GM08714 (cell line): ENCODE results near the gene HP.

Experiments
- H3K4me3 ChIP-seq: fragments of 200-500 bp; sonication (Bioruptor generic); 2 replicates; pipeline ENCODE4 v1.5.1; 2014; ENCODE audit warnings: mild to moderate bottlenecking, low read length, inconsistent platforms
- ZNF274 ChIP-seq: IDR thresholded peaks from 2 replicates; pipeline ENCODE4 v1.6.1; 2012; ENCODE audit warnings: mild to moderate bottlenecking, low read depth, low read length

The HP gene

DNA sequence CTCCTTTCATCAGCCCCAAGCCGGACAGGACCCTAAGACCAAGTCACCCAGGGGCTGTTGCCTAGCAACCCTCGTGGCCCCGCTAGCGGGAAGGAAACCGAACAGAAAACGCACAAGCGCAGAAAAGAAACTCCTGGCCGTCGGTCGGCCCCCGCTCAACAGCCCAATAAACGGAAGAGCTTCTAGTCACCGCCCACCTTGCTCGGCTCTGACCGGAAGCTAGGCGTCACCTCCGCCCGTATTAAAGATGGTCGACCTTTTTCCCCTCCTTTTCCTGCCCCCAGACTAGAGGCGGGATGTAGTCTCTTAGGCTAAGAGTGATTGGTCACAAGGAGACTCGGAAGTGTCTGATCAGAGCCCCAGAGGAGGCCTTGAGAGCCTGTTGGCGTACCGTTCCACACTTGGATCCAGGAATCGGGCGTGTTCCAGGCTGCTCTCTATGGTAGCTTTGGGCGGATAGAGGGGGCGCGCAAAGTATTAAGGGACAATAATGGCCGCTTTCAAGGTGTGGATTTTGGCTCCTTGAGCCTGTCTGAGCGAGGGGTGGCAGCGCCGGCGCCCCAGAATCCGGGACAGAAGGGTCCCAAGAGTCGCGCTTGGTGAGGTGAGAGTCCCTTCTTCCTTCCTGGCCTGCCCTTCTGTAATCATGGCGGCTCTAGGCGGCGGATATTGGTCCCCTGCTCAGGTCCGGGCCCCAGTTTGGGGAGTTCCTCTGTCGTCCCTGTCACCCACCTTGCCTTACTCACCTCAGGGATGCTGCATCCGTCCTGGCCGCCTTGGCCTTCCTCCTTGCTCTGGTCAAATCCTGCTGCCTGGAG is 39.4 kb downstream of the HP start, which contains the start of the genes DHX38 and TXNL4B:
DHX38 (plus strand) TSS at position 400 of the 818 bp plus-strand sequence. CDS start 2,311 bp downstream, outside the sequence.
TXNL4B (minus strand) TSS at position 173 of the 818 bp plus-strand sequence. CDS start 2,871 bp downstream, outside the sequence.
- peak within 1 kb of the TSS; percentile 92 for H3K4me3 ChIP-seq
- no peak for TF ChIP-seq ZNF274

DNA sequence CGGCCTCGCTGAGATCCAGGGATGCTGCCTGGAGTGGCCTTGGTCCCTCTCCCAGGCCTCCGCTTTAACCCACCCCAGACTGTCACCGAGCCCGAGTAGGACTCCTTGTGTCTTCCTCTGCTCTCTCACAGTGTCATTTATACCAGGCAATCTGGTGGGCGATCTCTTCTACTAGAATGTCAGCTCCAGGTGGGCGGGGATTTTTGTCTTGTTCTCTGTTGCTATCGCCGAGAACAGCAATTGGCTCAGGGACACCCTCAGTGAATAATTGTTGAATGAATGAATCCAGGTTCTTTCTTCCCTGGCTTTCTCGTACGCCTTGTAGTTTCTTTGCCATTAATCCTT is 39.9 kb downstream of the HP start:
- TF ChIP-seq ZNF274: no peak
- H3K4me3 ChIP-seq: peak overlapping the region; percentile 92

DNA sequence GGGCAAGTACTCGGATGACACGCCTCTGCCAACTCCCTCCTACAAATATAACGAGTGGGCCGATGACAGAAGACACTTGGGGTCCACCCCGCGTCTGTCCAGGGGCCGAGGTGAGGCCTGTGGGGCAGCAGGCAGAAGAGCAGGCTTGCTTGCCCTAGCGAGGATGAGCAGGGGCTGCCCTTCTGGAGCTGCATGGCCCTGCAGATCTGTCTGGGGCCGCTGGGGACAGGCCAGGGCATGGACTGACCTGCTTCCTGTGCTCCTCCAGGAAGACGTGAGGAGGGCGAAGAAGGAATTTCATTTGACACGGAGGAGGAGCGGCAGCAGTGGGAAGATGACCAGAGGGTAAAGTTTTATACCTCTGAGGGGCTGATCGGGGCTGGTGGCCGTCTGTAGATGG is 44.6 kb downstream of the HP start:
- no peak for TF ChIP-seq ZNF274

DNA sequence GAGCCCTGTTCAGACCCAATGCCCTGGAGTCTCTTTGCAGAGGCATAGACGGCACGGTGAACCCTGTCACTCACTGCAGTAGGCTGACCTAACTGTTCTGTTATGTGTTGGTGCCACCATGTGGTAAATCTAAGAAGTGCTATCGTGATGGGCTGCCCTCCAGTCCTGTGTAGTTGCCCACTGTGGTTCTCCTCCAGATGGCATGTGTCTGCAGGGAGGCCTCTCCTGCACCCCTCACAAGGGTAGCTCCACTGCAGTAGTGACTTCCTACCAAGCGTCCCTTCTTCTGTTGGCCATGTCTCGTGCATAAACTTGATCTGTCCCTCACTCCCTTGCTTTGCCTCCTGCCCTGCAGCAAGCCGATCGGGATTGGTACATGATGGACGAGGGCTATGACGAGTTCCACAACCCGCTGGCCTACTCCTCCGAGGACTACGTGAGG is 45.1 kb downstream of the HP start:
- no peak for TF ChIP-seq ZNF274

More for the DNA sequence above, 44.6 kb downstream of the HP start:
- H3K4me3 ChIP-seq: no peak overlapping the region

DNA sequence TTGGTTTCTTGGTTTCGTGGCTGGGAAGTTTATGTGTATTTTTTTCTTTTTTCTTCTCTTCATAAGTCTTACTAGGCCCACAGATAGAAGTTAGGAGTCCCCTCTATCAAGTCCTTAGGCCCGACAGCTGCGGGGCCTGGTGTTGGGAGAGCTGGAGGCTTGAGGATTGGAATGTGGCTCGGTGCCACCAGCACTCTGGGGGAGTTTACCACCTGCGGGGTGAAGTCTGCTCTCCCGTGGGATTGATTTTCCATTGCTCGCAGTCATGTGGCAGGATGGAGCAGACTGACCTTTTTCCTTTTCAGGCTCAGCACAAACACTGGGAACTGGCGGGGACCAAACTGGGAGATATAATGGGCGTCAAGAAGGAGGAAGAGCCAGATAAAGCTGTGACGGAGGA is 46.9 kb downstream of the HP start:
- no peak for TF ChIP-seq ZNF274
- no peak overlapping the region for H3K4me3 ChIP-seq

More for the DNA sequence above, 45.1 kb downstream of the HP start:
- no peak overlapping the region for H3K4me3 ChIP-seq

DNA sequence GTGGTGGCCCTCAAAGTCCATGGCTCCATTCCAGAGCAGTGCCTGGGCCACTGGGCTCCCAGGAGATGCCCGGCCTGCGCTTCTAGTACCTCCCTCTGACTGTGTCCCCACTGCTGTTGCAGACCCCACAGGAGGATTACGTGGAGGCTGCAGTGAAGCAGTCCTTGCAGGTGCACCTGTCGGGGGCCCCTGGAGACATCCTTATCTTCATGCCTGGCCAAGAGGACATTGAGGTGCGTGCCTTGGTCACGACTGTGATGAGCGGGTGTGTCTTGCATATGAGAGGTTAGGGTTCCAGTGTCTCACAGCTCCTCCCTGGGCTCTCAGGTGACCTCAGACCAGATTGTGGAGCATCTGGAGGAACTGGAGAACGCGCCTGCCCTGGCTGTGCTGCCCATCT is 50.6 kb downstream of the HP start:
- H3K4me3 ChIP-seq: no peak overlapping the region
- TF ChIP-seq ZNF274: no peak

DNA sequence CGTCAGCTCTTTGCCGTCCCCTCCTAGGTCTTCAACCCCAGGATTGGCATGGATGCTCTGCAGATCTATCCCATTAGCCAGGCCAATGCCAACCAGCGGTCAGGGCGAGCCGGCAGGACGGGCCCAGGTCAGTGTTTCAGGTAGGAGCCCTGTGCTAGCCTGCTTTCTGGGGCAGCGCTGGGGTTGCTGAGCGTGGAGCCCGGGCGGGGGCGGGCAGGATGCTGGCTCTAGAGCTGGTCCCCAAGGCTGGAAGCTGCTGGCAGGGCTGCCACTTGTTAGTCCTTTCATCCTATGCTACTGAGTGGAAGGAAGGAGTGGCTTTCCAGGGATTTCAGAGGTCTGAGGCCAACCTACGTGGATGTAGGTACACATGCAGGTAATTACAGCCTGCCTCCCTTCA is 51.7 kb downstream of the HP start:
- no peak overlapping the region for H3K4me3 ChIP-seq
- TF ChIP-seq ZNF274: no peak

DNA sequence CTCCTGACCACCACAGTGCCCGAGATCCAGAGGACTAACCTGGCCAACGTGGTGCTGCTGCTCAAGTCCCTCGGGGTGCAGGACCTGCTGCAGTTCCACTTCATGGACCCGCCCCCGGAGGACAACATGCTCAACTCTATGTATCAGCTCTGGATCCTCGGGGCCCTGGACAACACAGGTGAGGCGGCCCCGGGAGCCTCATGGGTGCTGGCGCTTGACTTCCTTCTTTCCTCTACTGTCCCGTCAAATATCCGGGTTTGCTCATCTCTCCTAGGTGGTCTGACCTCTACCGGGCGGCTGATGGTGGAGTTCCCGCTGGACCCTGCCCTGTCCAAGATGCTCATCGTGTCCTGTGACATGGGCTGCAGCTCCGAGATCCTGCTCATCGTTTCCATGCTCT is 53.1 kb downstream of the HP start:
- H3K4me3 ChIP-seq: no peak overlapping the region
- TF ChIP-seq ZNF274: no peak

DNA sequence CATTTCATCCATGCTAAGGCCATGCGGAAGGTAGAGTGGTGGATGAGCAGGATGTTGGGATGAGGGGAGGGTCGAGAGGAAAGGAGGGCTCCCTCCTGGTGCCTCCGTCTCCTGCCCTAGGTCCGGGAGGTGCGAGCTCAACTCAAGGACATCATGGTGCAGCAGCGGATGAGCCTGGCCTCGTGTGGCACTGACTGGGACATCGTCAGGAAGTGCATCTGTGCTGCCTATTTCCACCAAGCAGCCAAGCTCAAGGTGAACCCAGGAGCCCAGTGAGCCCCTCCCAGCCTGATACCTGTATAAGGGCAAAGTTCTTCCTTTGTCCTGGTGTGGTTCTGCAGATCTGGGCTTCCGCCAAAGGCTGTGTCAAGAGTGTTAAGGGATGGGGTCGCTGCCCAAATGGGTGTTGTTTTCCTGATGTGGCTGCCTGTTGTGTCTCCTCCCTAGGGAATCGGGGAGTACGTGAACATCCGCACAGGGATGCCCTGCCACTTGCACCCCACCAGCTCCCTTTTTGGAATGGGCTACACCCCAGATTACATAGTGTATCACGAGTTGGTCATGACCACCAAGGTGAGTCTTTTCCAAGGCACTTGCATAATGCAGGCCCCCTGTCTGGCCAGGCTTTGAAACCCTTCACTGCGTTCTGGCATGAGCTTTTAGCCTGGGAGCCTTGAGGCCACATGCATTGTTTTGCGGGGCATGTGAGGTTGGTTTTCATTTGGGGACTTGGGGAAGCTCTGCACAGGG is 54.2 kb downstream of the HP start:
- H3K4me3 ChIP-seq: no peak overlapping the region
- TF ChIP-seq ZNF274: no peak

DNA sequence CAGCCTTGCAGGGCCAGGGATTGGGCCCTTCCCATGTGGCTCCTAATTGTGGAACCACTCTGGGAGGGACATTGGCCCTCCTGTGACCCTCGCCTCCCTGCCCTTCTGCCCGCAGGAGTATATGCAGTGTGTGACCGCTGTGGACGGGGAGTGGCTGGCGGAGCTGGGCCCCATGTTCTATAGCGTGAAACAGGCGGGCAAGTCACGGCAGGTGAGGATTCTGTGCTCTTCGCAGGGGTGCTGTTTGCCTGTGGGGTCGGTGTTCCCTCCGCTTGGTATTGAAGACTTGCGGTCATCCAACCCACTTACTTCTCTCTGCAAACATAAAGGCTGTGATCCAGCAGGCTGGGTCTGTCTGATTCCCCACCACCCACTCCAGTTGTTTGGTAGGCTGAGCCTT is 55.0 kb downstream of the HP start:
- no peak overlapping the region for H3K4me3 ChIP-seq
- TF ChIP-seq ZNF274: no peak

DNA sequence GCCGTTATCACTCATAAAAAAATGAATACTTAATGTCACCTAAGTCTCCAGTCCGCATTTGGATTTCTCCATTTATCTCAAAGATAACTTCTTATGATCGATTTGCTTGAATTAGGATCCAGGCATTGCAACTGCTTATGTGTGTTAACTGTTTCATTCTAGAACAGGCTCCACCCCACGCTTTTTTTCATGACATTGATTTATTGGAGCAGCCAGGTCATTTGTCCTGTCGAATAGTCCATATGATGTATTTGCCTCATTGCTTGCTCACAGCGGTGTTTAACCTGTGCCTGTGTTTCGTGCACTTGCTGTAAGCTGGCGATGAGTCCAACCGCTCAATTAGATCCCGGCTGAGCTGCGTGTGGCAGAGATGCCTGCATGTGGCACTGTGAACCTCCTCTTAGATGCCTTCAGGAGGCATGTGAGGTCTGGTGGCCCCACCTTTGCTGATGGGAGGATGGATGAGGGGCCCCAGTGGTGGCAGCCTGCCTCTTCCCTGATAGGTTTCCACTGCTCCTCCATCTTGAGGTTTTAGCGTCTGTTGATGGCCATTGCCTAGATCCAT is 55.7 kb downstream of the HP start:
- no peak overlapping the region for H3K4me3 ChIP-seq
- no peak for TF ChIP-seq ZNF274
